DMS 273 (cell line): ENCODE results near the gene ZNF587B.
A peak's percentile ranks its signal among the peaks of the same experiment; 100 is the strongest.
"Not testable (repeated sequence)": the region's sequence is repeated elsewhere in the genome, so short reads cannot be mapped to it uniquely, and the experiment has no call there.

Source experiments
- DNase-seq: peaks from one replicate; lab custom pipeline; 2025; ENCODE audit not compliant: unreplicated experiment; lab: John Stamatoyannopoulos, UW

The ZNF587B gene

GRCh38 chr19:57869655-57870054 lies 39.6 kb downstream of the ZNF587B start:
- not testable (repeated sequence) for DNase-seq

GRCh38 chr19:57870225-57870624 lies 40.1 kb downstream of the ZNF587B start:
- no peak for DNase-seq

DNA sequence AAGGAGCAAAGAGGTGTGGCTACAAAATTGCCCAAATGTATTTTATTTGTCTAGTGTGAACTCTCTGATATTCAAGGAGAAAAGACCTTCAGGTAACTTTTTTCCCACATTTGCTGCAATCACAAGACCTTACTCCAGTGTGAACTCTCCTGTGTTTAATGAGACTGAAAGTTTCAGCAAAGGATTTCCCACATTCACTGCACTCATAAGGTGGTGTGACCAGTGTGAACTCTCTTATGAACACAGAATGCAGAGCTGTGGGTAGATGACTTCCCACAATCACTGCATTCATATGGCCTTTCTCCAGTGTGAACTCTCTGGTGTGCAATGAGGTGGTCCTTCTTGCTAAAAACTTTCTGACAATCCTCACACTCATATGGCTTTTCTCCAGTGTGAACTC lies 42.4 kb downstream of the ZNF587B start:
- DNase-seq, result no peak

GRCh38 chr19:57873883-57874799 lies 44.0 kb downstream of the ZNF587B start:
- DNase-seq, result not testable (repeated sequence)

GRCh38 chr19:57886046-57886445 lies 55.9 kb downstream of the ZNF587B start:
- no peak for DNase-seq

DNA sequence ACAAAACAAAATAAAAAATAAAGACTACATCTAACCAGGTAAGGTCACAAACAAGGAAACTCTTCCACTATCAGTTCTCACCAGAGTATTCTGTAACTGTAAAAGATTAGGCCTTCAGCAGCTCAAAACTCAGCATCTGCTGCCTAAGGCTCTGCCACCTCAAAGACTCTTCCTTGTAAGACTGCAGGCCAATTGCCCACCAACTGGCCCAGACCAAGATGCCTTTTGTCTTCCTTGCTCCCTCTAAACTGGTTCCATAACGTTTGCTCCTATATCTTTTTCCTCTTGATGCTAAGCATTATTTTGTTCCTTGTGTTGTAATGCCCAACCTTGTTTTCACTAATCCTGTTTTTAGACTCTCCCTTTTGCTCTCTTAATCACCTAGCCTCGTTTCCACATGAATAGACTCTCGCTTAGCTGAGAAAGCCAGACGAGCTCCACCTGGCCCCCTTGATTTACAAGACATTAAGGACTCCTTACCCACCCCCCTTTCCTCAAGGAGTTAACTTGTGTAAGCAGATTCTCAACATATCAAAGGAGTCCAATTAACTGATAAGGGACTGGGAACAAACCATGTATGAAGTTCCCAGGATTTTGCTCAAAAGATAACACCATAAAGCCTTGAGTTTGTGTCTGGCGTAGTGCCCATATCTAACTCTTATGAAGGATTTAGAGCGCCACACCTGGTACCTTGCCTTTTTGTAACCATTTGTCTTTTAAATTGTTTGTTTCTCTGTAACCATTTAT lies 57.3 kb downstream of the ZNF587B start:
- peak; percentile 59 for DNase-seq

GRCh38 chr19:57888107-57888559 lies 58.0 kb downstream of the ZNF587B start:
- DNase-seq, result peak; percentile 45

DNA sequence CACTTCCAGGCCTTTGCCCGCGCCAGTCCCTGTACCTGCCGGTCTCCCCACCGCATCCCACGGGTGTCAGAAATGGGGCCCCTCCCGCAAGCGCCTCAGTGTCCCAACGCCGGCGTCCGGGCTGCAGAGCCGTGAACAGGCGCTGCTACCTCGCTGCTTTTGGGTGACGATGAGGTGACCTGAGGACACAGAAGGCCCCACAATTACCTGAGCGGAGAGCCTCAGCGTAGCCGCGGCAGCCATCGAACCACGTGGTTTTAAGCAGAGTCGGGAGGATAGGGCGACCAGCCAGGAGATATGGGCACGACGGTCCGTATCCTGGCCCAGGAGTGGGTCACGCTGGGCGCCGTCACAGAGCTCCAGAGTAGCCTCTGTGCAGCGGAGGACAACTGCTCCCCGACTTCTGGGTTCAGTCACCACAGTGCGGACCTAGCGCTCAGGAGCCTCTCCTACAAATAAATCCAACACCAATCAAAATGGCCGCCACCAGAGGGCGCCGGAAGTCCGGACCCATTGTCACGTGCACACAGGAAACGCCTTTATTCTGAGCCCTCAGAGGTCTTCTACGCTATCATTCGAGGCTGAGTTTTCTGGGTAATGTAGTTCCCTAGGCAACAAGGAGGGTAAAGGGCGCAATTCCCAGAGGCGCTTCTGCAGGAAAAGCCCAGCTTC lies 58.6 kb downstream of the ZNF587B start, which contains the start of gene ZNF814:
TSS of gene ZNF814 (minus strand) at position 478 of the 672 bp plus-strand sequence. CDS start at position 243, 235 bp downstream.
- peak; percentile 98 for DNase-seq

GRCh38 chr19:57890706-57891105 lies 60.6 kb downstream of the ZNF587B start:
- peak; percentile 69 for DNase-seq
